Astrocyte of the spinal cord (primary cell): Measurements from ENCODE around the gene SPC24.

Experiments used
- DNase-seq: peaks from one replicate; pipeline ENCODE4 v3.0.0; 2011; ENCODE audit warnings: low read depth, low spot score
- H3K4me3 ChIP-seq: 2 replicates; pipeline ENCODE4 v1.5.1; 2011; ENCODE audit warnings: low read depth, mild to moderate bottlenecking, low read length, moderate library complexity
- in situ Hi-C: cut with HindIII; loops from 2 replicates; pipeline ENCODE4 v1.10.0; 2017; ENCODE audit warnings: low sequenced_read_pairs
- TF ChIP-seq, protein P1 (sequence below): IDR thresholded peaks from 2 replicates; pipeline ENCODE4 v1.5.1; 2012; ENCODE audit warnings: low read depth, mild to moderate bottlenecking, low read length, inconsistent platforms

The SPC24 gene, protein sequence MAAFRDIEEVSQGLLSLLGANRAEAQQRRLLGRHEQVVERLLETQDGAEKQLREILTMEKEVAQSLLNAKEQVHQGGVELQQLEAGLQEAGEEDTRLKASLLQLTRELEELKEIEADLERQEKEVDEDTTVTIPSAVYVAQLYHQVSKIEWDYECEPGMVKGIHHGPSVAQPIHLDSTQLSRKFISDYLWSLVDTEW

DNA sequence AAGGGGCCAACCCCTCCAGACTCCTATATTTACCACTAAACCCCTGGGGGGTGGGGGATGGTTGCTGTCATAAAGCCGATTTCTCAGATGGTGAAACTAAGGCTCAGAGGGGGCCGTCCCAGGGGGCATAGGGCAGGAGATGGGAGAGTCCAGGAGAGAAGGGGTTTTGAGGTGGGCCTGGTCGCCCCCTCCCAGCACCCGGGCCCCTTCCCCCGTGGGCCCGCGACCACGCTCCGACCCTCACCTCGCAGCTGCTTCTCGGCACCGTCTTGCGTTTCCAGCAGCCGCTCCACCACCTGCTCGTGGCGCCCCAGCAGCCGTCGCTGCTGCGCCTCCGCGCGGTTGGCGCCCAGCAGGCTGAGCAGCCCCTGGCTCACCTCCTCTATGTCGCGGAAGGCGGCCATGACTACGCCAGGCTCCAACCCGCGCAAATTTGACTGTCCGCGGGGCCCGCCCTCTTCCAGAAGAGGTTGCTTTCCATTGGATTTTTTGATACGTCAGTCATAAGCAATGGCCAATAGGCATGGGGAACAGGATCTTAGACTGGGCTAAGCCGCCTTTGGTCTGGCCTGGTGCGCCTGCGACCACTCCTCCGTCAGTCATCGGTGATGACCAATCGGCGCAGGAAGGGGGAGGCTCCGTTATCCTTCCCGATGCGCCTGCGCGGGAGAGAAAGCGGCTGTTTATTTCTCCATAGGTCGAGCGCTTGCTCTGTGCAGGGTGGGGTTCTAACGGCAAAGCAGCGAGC, at the start of gene SPC24:
TSS of gene SPC24 (minus strand) at position 410 of the 748 bp plus-strand sequence. CDS start at position 404, 6 bp downstream.
- in situ Hi-C loops: no loop called here
- peak within 1 kb of the TSS; percentile 71 for H3K4me3 ChIP-seq
- peak; percentile 98 for DNase-seq
- TF ChIP-seq, protein P1, sequence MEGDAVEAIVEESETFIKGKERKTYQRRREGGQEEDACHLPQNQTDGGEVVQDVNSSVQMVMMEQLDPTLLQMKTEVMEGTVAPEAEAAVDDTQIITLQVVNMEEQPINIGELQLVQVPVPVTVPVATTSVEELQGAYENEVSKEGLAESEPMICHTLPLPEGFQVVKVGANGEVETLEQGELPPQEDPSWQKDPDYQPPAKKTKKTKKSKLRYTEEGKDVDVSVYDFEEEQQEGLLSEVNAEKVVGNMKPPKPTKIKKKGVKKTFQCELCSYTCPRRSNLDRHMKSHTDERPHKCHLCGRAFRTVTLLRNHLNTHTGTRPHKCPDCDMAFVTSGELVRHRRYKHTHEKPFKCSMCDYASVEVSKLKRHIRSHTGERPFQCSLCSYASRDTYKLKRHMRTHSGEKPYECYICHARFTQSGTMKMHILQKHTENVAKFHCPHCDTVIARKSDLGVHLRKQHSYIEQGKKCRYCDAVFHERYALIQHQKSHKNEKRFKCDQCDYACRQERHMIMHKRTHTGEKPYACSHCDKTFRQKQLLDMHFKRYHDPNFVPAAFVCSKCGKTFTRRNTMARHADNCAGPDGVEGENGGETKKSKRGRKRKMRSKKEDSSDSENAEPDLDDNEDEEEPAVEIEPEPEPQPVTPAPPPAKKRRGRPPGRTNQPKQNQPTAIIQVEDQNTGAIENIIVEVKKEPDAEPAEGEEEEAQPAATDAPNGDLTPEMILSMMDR: peak; percentile 0

DNA sequence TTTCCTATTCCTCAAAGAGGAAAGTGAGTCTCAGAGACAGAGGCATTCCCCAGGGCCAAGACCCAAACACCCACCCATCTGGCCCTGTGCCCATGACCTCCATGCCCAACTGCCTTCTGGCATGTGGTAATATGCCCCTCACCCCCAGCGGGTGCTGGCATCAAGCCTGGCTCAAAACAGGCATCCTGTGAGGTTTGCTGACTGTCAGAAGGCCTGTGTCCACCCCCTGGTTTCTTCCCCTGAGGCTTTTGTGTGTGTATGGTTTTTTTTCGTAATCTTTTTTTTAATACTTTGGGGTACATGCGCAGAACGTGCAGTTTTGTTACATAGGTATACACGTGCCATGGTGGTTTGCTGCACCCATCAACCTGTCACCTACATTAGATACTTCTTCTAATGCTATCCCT, 49.4 kb upstream of the SPC24 start:
- in situ Hi-C loops: no loop called here
- DNase-seq: no peak
- TF ChIP-seq, protein P1: no peak
- H3K4me3 ChIP-seq: no peak overlapping the region

DNA sequence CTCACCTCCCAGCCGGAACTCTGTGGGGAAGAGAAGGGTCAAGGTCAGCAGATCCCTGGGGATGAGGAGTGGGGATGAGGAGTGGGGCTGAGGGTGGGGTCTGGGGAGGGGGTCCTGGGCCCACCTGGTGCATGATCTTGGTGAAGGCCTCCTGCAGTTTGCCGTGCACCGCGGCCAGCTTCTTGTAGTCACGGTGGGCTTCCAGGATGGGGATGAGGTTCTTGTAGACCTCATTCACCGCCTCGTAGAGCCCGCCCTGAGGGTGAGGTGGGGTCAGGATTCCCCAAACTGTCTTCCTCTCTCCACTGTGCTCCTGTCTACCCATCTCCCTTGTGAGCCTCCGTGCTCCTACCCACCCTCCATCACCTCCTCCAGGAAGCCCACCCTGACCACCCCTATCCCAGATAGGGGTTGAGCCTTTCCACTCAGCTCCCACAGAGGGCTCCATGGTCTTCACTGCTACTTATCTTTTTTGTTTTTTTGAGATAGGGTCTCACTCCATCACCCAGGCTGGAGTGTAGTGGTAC, 48.6 kb upstream of the SPC24 start:
- TF ChIP-seq, protein P1: no peak
- no peak overlapping the region for H3K4me3 ChIP-seq
- in situ Hi-C loops: no loop called here
- no peak for DNase-seq

DNA sequence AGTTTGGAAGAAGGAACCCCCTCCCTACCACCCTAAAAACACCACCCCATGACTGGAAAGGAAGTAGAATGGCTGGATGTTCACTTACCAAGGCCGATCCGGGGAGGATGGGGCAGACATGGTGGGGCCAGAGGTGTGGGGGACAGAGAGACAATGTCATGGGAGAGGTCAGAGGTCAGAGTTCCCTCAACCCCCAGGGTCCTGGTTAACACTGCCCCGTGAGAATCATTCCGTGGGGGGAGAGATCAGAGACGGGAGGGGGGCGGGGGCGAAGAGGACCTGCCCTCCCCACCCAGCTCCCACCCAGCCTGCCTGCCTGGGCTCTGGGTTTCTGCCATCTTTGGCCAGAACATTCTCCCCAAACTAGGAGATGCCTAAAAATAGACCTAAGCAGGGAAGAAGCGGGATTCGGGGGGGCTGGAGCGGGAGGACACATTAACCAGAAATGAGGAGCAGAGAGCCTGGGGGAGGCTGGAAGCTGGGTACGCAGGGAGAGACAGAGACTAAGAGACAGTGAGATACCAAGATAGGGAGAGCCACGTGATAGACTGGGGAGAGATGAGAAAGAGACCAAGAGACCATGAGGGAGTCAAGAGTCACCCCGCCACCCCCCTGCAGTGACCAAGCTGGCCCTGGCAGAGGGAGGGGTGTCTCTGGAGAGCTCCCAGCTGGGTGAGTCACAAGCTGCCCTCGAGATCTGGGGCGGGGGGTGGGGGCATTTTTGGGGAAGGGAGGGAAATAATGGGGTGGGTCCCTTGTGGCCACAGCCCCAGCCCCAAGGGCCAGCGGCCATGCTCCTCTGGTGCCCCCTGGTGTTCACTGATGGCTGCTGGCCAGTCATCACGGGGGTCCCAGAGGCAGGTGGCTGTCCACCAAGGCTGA, 47.9 kb upstream of the SPC24 start:
- TF ChIP-seq, protein P1: peak; percentile 90
- peak; percentile 73 for DNase-seq
- no peak overlapping the region for H3K4me3 ChIP-seq
- in situ Hi-C loops: no loop called here

DNA sequence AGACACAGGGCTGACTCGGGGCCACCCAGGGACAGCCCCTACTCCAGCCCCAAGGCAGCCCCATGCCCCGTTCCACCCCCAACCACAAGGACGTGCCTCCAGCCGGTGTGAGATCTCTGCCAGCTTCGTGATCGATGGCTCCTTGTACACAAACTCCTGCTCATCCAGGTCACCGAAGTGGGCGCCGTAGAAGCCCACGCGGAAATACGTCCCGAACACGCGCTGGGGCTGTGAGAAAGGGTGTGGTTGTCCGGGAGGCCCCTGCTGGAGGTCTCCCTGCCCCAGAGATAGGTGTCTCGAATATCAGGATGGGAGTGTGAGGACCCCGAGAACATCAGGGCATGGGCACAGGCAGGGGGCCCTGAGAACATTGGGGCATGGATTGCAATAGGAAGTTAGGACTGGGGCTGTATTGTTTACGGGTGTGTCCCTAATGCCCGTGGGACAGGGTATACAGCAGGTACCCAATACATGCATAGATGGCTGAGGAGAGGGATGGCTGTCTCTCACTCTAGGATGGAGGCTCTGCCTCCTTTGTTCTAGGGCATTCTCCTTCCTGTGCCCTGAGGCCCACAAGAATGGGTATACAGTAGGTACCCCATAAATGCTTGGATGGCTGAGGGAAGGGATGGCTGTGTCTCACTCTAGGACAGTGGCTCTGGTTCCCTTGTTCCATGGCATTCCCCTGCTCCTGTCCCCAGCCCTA, 47.1 kb upstream of the SPC24 start:
- no peak for DNase-seq
- in situ Hi-C loops: no loop called here
- TF ChIP-seq, protein P1: no peak
- no peak overlapping the region for H3K4me3 ChIP-seq

DNA sequence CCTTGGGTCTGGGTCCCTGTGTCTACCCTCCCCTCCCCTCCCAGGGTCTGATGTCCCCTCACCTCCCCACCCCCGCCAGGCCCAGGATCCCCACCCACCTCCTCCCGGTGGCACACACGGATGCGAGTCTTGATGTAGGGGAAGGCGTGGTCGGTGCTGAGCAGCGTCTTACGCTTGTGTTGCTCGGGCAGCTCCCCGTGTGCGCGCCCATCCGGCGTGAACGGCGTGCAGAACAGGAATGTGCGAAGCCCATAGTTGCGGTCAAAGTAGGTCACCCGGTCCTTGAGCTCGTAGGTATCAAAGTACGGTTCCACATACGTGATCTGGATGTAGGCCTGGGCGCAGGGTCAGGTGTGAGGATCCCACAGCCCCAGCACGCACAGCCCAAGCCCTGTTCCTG, 46.2 kb upstream of the SPC24 start:
- no peak for DNase-seq
- TF ChIP-seq, protein P1: no peak
- in situ Hi-C loops: no loop called here
- no peak overlapping the region for H3K4me3 ChIP-seq
